ENCODE results near the gene ANO10. TPM values are rescaled to one million over a fixed set of nuclear protein-coding genes. Genes with fewer than 3 reads are reported as not detected.
"Not testable (repeated sequence)": the region's sequence is repeated elsewhere in the genome, so short reads cannot be mapped to it uniquely, and the experiment has no call there.

The ANO10 gene
- total RNA-seq, 1 donor: 54.0 TPM

GRCh38 chr3:43490640-43491185, 131.1 kb downstream of the ANO10 start:
- TF ChIP-seq, protein P1, sequence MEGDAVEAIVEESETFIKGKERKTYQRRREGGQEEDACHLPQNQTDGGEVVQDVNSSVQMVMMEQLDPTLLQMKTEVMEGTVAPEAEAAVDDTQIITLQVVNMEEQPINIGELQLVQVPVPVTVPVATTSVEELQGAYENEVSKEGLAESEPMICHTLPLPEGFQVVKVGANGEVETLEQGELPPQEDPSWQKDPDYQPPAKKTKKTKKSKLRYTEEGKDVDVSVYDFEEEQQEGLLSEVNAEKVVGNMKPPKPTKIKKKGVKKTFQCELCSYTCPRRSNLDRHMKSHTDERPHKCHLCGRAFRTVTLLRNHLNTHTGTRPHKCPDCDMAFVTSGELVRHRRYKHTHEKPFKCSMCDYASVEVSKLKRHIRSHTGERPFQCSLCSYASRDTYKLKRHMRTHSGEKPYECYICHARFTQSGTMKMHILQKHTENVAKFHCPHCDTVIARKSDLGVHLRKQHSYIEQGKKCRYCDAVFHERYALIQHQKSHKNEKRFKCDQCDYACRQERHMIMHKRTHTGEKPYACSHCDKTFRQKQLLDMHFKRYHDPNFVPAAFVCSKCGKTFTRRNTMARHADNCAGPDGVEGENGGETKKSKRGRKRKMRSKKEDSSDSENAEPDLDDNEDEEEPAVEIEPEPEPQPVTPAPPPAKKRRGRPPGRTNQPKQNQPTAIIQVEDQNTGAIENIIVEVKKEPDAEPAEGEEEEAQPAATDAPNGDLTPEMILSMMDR (IDR thresholded peaks at IDR 0.05; ENCODE audit: insufficient read depth, low read depth, low read length): no peak

DNA sequence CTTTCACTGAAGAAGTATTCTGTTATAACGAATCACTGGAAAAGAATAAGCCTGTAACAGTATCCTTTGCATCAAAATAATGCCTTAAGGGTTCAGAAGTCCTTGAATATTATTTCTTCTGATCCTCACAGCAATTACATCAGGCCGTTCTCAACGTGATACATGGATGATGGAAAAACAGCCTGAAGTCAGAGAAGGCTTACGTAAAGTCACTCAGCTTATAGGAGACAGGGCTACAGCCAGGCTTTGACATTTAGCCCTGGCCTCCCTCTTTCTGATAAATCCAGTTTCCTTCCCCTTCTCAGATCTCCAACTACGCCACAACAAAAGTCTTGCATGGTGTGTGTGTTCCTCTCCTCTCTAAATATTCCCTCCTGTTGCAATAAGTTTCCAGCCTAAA, 131.9 kb downstream of the ANO10 start:
- no peak for DNase-seq (ENCODE audit: low read depth)
- no peak overlapping the region for H3K4me3 ChIP-seq (ENCODE audit: low read depth, low read length)
- TF ChIP-seq, protein P1 (IDR thresholded peaks at IDR 0.05; ENCODE audit: insufficient read depth, low read depth, low read length): no peak

More at GRCh38 chr3:43490640-43491185, 131.1 kb downstream of the ANO10 start:
- DNase-seq (ENCODE audit: low read depth): no peak
- no peak overlapping the region for H3K4me3 ChIP-seq (ENCODE audit: low read depth, low read length)

DNA sequence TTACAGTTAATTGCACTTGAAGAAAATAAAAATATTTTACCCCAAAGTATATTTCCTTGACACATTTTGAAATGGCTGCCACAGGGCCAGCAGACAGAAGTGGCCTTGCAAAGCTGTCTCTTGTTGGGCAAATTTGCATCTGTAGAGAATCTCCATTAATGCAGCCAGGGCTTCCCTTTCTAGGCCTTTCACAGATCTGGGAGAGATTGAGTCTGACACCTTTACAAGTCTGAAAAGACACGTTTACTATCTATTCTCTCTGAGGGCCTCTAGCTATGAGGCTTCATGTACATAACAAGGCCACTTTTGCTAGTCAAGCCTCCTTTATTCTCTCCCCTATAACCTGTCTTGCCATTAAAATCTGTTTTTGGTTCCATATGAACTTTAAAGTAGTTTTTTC, 135.9 kb downstream of the ANO10 start:
- DNase-seq (ENCODE audit: low read depth): no peak
- TF ChIP-seq, protein P1 (IDR thresholded peaks at IDR 0.05; ENCODE audit: insufficient read depth, low read depth, low read length): no peak
- no peak overlapping the region for H3K4me3 ChIP-seq (ENCODE audit: low read depth, low read length)

DNA sequence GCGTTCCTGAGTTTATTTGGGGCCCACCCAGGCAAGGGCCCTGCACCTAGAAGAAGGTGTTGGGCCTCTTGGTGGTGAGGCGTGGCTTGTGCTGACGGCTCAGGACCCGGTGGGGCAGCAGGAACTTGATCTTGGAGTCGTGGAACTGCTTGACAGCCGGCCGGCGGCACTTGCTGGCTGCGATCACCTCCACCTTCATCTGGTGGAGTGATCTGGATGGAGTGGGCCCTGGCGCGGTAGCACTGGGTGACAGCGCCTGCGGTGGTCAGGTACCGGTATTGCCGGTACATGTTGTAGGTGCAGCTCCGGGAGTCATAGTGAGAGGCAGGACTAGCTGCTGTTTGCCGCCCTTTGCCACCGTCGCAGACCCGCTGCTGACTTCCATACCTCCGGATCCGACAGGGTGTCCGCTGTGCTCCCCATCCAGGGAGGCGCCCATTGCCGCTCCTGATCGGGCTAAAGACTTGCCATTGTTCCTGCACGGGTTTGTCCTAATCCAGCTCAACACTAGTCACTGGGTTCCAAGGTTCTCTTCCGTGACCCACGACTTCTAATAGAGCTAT, 136.8 kb downstream of the ANO10 start:
- DNase-seq (ENCODE audit: low read depth): no peak
- H3K4me3 ChIP-seq (ENCODE audit: low read depth, low read length): no peak overlapping the region
- TF ChIP-seq, protein P1 (IDR thresholded peaks at IDR 0.05; ENCODE audit: insufficient read depth, low read depth, low read length): no peak

DNA sequence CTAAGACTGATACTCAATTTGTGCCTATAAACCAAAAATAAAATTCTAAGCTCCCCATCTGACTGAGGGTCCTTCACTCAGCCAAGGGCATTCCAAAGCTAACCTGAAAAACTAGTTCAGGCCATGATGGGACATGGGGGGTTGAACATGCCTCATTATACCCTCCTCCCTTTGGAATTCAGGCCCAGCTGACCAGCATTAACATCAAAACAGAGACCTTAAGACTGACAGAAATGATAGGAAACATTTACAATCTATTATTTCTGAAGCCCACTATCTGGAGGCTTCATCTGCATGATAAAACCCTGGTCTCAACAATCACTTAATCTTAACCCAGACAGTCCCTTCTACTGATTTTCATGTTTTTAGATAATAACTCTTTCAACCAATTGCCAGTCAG, 140.4 kb downstream of the ANO10 start:
- no peak for DNase-seq (ENCODE audit: low read depth)
- no peak overlapping the region for H3K4me3 ChIP-seq (ENCODE audit: low read depth, low read length)
- TF ChIP-seq, protein P1 (IDR thresholded peaks at IDR 0.05; ENCODE audit: insufficient read depth, low read depth, low read length): no peak

GRCh38 chr3:43478839-43479238, 143.0 kb downstream of the ANO10 start:
- H3K4me3 ChIP-seq (ENCODE audit: low read depth, low read length); DNase-seq (ENCODE audit: low read depth): not testable (repeated sequence)

GRCh38 chr3:43478118-43478785, 143.6 kb downstream of the ANO10 start:
- DNase-seq (ENCODE audit: low read depth): no peak
- TF ChIP-seq, protein P1 (IDR thresholded peaks at IDR 0.05; ENCODE audit: insufficient read depth, low read depth, low read length): no peak
- H3K4me3 ChIP-seq (ENCODE audit: low read depth, low read length): no peak overlapping the region
